Thyroid gland (tissue), 4 donors: Measurements from ENCODE around the gene KIF25.

ENCODE experiments used
- POLR2A ChIP-seq, 2 donors: fragments of 450-650 bp; IDR thresholded peaks; one replicate each; pipeline ENCODE4 v1.6.1; 2017; ENCODE audit warnings: antibody characterized with exemption in 2 of 2, mild to moderate bottlenecking in 2 of 2, moderate library complexity in 1 of 2
- TF ChIP-seq, protein P1 (sequence below), 6 experiments: fragments of 200-600 bp in 3 of 6; fragments of 450-650 bp in 3 of 6; sonication (generic) in 3 of 6; IDR thresholded peaks; one replicate each; pipeline ENCODE4 v1.5.1; 2016 to 2019; ENCODE audit warnings: antibody characterized with exemption in 6 of 6, mild to moderate bottlenecking in 2 of 6, inconsistent platforms in 1 of 6, moderate library complexity in 1 of 6

DNA sequence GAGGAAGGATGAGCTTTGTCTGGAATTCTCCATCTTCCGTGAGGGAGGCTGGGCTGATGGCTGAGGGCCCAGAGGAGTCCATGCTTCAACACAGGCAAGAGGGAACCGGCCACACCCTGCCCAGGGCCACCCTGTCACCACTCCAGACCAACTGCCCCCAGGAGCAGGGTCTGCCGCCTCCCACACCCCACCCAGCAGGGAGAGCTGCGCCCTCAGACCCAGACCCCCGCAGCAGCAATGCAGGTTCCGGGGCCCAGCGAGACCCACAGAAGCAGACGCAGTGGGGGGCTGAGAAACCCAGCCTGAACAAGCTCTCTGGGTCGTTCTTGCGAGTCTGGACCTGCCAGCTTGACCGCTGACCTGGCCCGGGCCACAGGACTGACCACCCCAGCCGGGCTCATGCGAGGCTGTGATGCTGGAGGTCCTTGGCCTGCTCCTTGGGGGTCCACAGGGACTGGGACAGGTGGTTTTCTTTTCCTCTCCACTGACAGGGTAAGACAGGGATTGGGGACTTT, 56.5 kb downstream of the KIF25 start:
- TF ChIP-seq, protein P1, sequence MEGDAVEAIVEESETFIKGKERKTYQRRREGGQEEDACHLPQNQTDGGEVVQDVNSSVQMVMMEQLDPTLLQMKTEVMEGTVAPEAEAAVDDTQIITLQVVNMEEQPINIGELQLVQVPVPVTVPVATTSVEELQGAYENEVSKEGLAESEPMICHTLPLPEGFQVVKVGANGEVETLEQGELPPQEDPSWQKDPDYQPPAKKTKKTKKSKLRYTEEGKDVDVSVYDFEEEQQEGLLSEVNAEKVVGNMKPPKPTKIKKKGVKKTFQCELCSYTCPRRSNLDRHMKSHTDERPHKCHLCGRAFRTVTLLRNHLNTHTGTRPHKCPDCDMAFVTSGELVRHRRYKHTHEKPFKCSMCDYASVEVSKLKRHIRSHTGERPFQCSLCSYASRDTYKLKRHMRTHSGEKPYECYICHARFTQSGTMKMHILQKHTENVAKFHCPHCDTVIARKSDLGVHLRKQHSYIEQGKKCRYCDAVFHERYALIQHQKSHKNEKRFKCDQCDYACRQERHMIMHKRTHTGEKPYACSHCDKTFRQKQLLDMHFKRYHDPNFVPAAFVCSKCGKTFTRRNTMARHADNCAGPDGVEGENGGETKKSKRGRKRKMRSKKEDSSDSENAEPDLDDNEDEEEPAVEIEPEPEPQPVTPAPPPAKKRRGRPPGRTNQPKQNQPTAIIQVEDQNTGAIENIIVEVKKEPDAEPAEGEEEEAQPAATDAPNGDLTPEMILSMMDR (IDR thresholded peaks at IDR 0.05) = no peak
- TF ChIP-seq POLR2A (IDR thresholded peaks at IDR 0.05) = no peak
